ENCODE data around the gene ZNF302.

GRCh38 chr19:34642241-34642640 is 35.2 kb upstream of the ZNF302 start:
- TF ChIP-seq CTCF (conservative IDR thresholded peaks at IDR 0.05; ENCODE audit: low read depth, low read length) (no peak), EZH2 (IDR thresholded peaks at IDR 0.05; ENCODE audit: borderline replicate concordance, low read depth, low read length, poor library complexity, severe bottlenecking) (no peak)

Data from A673 (cell line).